IMR-90 (cell line): ENCODE data around the gene PLA2G15. TPM values are rescaled to one million over a fixed set of nuclear protein-coding genes. Genes with fewer than 3 reads are reported as not detected.
A peak's percentile ranks its signal among the peaks of the same experiment; 100 is the strongest.

Experiments
- ATAC-seq: fragments of 200-7000 bp; cut with Tn5 transposase; 2 replicates; pipeline ENCODE4 v1.9.1; 2020; ENCODE audit warnings: low read depth, mild to moderate bottlenecking, moderate library complexity
- BruUV-seq: library from RNA; stranded (reverse); fragments of 400-500 nt; replicated peaks from 2 replicates; lab custom pipeline; 2021; lab: Mats Ljungman, UMichigan
- CTCF ChIA-PET: fragments of 300-600 bp; formaldehyde crosslinking; extraction: SDS; loops from one replicate; lab custom pipeline; 2021; ENCODE audit warnings: antibody characterized with exemption; lab: Yijun Ruan, JAX
- POLR2A ChIA-PET: fragments of 300-600 bp; sonication (Branson Sonifier 250); formaldehyde crosslinking; loops from one replicate; lab custom pipeline; 2022; ENCODE audit warnings: antibody characterized with exemption; ENCODE audit not compliant: unreplicated experiment; lab: Charles Lee
- DNase-seq: peaks from one replicate; pipeline ENCODE4 v3.0.0; 2013
- H2AFZ ChIP-seq: replicated peaks from 2 replicates; pipeline ENCODE3; 2013; ENCODE audit warnings: low read length, mild to moderate bottlenecking; ENCODE audit not compliant: poor library complexity
- H2AK5ac ChIP-seq: 2 replicates; pipeline ENCODE4 v1.6.1; 2013; ENCODE audit warnings: low read depth, low read length, inconsistent platforms
- H2AK9ac ChIP-seq: replicated peaks from 2 replicates; pipeline ENCODE3; 2013; ENCODE audit warnings: mild to moderate bottlenecking, low read depth, low read length, moderate library complexity; ENCODE audit not compliant: poor library complexity
- H2BK120ac ChIP-seq: 2 replicates; pipeline ENCODE4 v1.6.1; 2013; ENCODE audit warnings: low read depth, low read length, inconsistent platforms
- H2BK15ac ChIP-seq: 3 replicates; pipeline ENCODE4 v1.6.1; 2013; ENCODE audit warnings: low read depth, low read length, inconsistent platforms
- H2BK20ac ChIP-seq: 2 replicates; pipeline ENCODE4 v1.6.1; 2013; ENCODE audit warnings: low read depth, mild to moderate bottlenecking, inconsistent platforms, low read length, moderate library complexity
- H2BK5ac ChIP-seq: 2 replicates; pipeline ENCODE4 v1.6.1; 2013; ENCODE audit warnings: mild to moderate bottlenecking, low read depth, low read length, inconsistent platforms; ENCODE audit not compliant: poor library complexity, severe bottlenecking
- H3K14ac ChIP-seq: replicated peaks from 2 replicates; pipeline ENCODE4 v1.6.1; 2013; ENCODE audit warnings: low read depth, low read length, inconsistent platforms
- H3K18ac ChIP-seq: 2 replicates; pipeline ENCODE4 v1.6.1; 2013; ENCODE audit warnings: low read depth, low read length, control low read depth
- H3K23ac ChIP-seq: 2 replicates; pipeline ENCODE4 v1.6.1; 2013; ENCODE audit warnings: low read depth, low read length, inconsistent platforms
- H3K27ac ChIP-seq: 2 replicates; pipeline ENCODE4 v1.5.1; 2013; ENCODE audit warnings: mild to moderate bottlenecking, control low read depth, low read length; ENCODE audit not compliant: insufficient read depth
- H3K27me3 ChIP-seq: 2 replicates; pipeline ENCODE4 v1.6.1; 2013; ENCODE audit warnings: low read length; ENCODE audit not compliant: control insufficient read depth, insufficient read depth
- H3K36me3 ChIP-seq: 2 replicates; pipeline ENCODE4 v1.6.1; 2013; ENCODE audit warnings: low read length, mixed read lengths; ENCODE audit not compliant: control insufficient read depth, insufficient read depth
- H3K4ac ChIP-seq: 2 replicates; pipeline ENCODE4 v1.6.1; 2013; ENCODE audit warnings: low read depth, low read length, inconsistent platforms
- H3K4me1 ChIP-seq: 2 replicates; pipeline ENCODE4 v1.6.1; 2013; ENCODE audit warnings: low read length, mixed read lengths; ENCODE audit not compliant: control insufficient read depth, insufficient read depth
- H3K4me2 ChIP-seq: 2 replicates; pipeline ENCODE4 v1.6.1; 2013; ENCODE audit warnings: low read depth, mild to moderate bottlenecking, control low read depth, low read length, moderate library complexity
- H3K4me3 ChIP-seq: 2 replicates; pipeline ENCODE4 v1.5.1; 2013; ENCODE audit warnings: low read depth, mild to moderate bottlenecking, control low read depth, low read length, moderate library complexity; ENCODE audit not compliant: insufficient read depth
- H3K56ac ChIP-seq: 2 replicates; pipeline ENCODE4 v1.6.1; 2013; ENCODE audit warnings: low read length, inconsistent platforms; ENCODE audit not compliant: insufficient read depth; ENCODE audit errors: extremely low read depth
- H3K79me1 ChIP-seq, 2 experiments: 2 replicates each; pipeline ENCODE4 v1.6.1; 2013; ENCODE audit warnings: low read length in 2 of 2, inconsistent platforms in 1 of 2, low read depth in 1 of 2
- H3K9ac ChIP-seq: 2 replicates; pipeline ENCODE4 v1.6.1; 2013; ENCODE audit warnings: low read depth, low read length, control low read depth
- H3K9me1 ChIP-seq: 2 replicates; pipeline ENCODE4 v1.6.1; 2013; ENCODE audit warnings: low read length, inconsistent platforms; ENCODE audit not compliant: insufficient read depth
- H3K9me3 ChIP-seq: 2 replicates; pipeline ENCODE4 v1.6.1; 2013; ENCODE audit warnings: low read length; ENCODE audit not compliant: control insufficient read depth, insufficient read depth
- H4K20me1 ChIP-seq: 2 replicates; pipeline ENCODE4 v1.6.1; 2013; ENCODE audit warnings: low read length, inconsistent platforms; ENCODE audit not compliant: insufficient read depth
- H4K5ac ChIP-seq: 2 replicates; pipeline ENCODE4 v1.6.1; 2013; ENCODE audit warnings: mild to moderate bottlenecking, low read depth, low read length, control low read depth
- H4K8ac ChIP-seq, 2 experiments: 2 replicates each; pipeline ENCODE4 v1.6.1; 2013; ENCODE audit warnings: low read depth in 2 of 2, low read length in 2 of 2, control low read depth in 1 of 2, inconsistent platforms in 1 of 2
- H4K91ac ChIP-seq: 2 replicates; pipeline ENCODE4 v1.6.1; 2013; ENCODE audit warnings: low read depth, low read length, inconsistent platforms; ENCODE audit not compliant: insufficient read depth
- MXI1 ChIP-seq: IDR thresholded peaks from 2 replicates; pipeline ENCODE4 v1.6.1; 2012; ENCODE audit warnings: low read depth, mild to moderate bottlenecking, low read length, moderate library complexity, borderline replicate concordance
- RFX5 ChIP-seq: IDR thresholded peaks from 2 replicates; pipeline ENCODE4 v1.8.0; 2012; ENCODE audit warnings: low read depth, mild to moderate bottlenecking, low read length, moderate library complexity
- SMC3 ChIP-seq: fragments of 150-350 bp; IDR thresholded peaks from 2 replicates; pipeline ENCODE4 v1.6.1; 2016; ENCODE audit warnings: low read depth, mild to moderate bottlenecking, antibody characterized with exemption, low read length, moderate library complexity
- USF2 ChIP-seq: fragments of 150-350 bp; IDR thresholded peaks from 2 replicates; pipeline ENCODE4 v1.6.1; 2017; ENCODE audit warnings: mild to moderate bottlenecking, antibody characterized with exemption, low read length, low read depth
- WGBS, 2 experiments: methylation state at CpG; one replicate each; pipeline versions ENCODE4 v1.1.5 to v1.1.7; 2013; ENCODE audit warnings: missing lambda C conversion rate in 2 of 2; ENCODE audit not compliant: insufficient read length in 1 of 2; ENCODE audit errors: extremely low coverage in 2 of 2; 5-methylcytosine and 5-hydroxymethylcytosine counted together
- dilution Hi-C: fragments of 300-500 bp; cut with HindIII; formaldehyde crosslinking; loops from one replicate; pipeline ENCODE4 v1.14.3; 2018; ENCODE audit warnings: low sequenced_read_pairs; ENCODE audit not compliant: unreplicated experiment
- in situ Hi-C: fragments of 300-500 bp; cut with MboI; formaldehyde crosslinking; loops from 3 replicates; pipeline ENCODE4 v1.14.3; 2019; ENCODE audit warnings: low sequenced_read_pairs, inconsistent platforms, mixed read lengths
- intact Hi-C: fragments of 100-400 bp; cut with micrococcal nuclease; formaldehyde crosslinking; loops from 2 replicates; pipeline ENCODE4 v1.10.0; 2022
- polyA plus RNA-seq, 3 experiments: library from polyadenylated mRNA; depleted of rRNA; stranded (reverse); fragments of >200 nt; gene quantifications; 2 replicates each; pipeline ENCODE4 v1.2.3, GENCODE V29; 2012; ENCODE audit warnings: low replicate concordance in 1 of 3
- total RNA-seq: library from RNA; depleted of rRNA; stranded (reverse); fragments of >200 nt; gene quantifications from 2 replicates; pipeline ENCODE4 v1.2.3, GENCODE V29; 2012

PLA2G15 gene
- total and polyA plus RNA-seq, 2 of the 4 experiments (the other 2 are of a cell fraction): 19.5 to 31.7 TPM

- TF ChIP-seq USF2 (peak; percentile 46), RFX5 (no peak)
Measured at GRCh38 chr16:68237243-68238028, 7.7 kb upstream of the PLA2G15 start (continued).

- Histone ChIP-seq H2AFZ (peak overlapping the region; percentile 96), H3K56ac (peak overlapping the region; percentile 79), H3K9ac (peak overlapping the region; percentile 89), H3K36me3 (no peaks in the 10 kb centered on the region), H3K23ac (peak overlapping the region; percentile 97), H3K14ac (peak overlapping the region; percentile 98), H3K9me1 (peaks cover 8% of the 10 kb centered on the region), H2BK120ac (peak overlapping the region; percentile 85), H3K18ac (peak overlapping the region; percentile 92), H3K9me3 (no peaks in the 10 kb centered on the region), H3K27me3 (no peaks in the 10 kb centered on the region), H4K8ac (peak overlapping the region; percentile 74 to 93), H2BK20ac (peak overlapping the region; percentile 30; the same call in 1 of the 2 replicates), H4K91ac (peak overlapping the region; percentile 94), H3K27ac (peak overlapping the region; percentile 96), H2AK5ac (peak overlapping the region; percentile 91), H3K4me2 (peak overlapping the region; percentile 92), H3K4me1 (peaks cover 10% of the 10 kb centered on the region), H4K5ac (peak overlapping the region; percentile 97), H2AK9ac (peak overlapping the region; percentile 79), H4K20me1 (no peaks in the 10 kb centered on the region), H3K4me3 (peak overlapping the region; percentile 54), H3K4ac (peak overlapping the region; percentile 98), H3K79me1 (peaks cover 2 to 10% of the 10 kb centered on the region in 2 experiments; a peak in 2 of 4 replicates), H2BK15ac (peak overlapping the region; percentile 29; the same call in 1 of the 3 replicates), H2BK5ac (peak overlapping the region; percentile 96)
- DNase-seq (no peak), ATAC-seq (no peak)
- in situ Hi-C loops (no loop called here), dilution Hi-C loops (no loop called here), intact Hi-C loops (no loop called here)
- ChIA-PET POLR2A (no interaction called here), CTCF (no interaction called here)
- no TSS peak for BruUV-seq
- TF ChIP-seq MXI1 (no peak), SMC3 (no peak), USF2 (no peak)
- WGBS, 2 experiments: 8% methylated on average over 14 of the region's 20 CpGs; no CpG with 5 or more reads in 1 of the 2 experiments
Measured at GRCh38 chr16:68238029-68238345, 7.2 kb upstream of the PLA2G15 start.
